Ishikawa (cell line): Measurements from ENCODE around the gene CAMTA1.

Experiments used
- TAF1 ChIP-seq: IDR thresholded peaks from 2 replicates; pipeline ENCODE4 v1.6.1; 2012; ENCODE audit warnings: low read depth, mild to moderate bottlenecking
- TCF12 ChIP-seq: IDR thresholded peaks from 2 replicates; pipeline ENCODE4 v1.6.1; 2012; ENCODE audit warnings: low read depth
- TEAD4 ChIP-seq: IDR thresholded peaks from 2 replicates; pipeline ENCODE4 v1.6.1; 2012
- YY1 ChIP-seq: IDR thresholded peaks from 2 replicates; pipeline ENCODE4 v1.6.1; 2012; ENCODE audit warnings: low read depth
- TF ChIP-seq, protein P1 (sequence below): IDR thresholded peaks from 2 replicates; pipeline ENCODE4 v1.6.1; 2012
- TF ChIP-seq, protein P2 (sequence below): IDR thresholded peaks from 2 replicates; pipeline ENCODE4 v1.6.1; 2012; ENCODE audit warnings: low read depth, mild to moderate bottlenecking

DNA sequence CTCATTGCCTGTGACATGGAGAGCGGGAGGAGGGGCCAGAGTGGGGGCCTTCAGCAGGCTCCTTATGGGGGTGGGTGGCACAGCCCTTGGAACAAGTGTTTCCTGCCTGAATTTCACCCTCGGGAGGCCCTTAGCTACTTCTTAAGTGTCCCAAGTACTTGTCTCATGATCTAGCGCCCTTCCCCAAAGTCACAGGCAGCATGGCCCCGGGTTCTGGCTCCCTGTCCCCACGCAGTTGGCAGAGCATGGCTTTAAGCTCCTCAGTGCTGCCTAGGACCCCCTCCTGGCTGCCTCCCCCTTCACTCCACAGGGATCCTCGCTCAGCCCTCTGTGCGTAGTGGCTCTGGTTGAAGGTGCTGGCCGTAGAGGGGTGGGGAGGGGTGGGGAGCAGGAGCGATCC, 197.2 kb downstream of the CAMTA1 start:
- TF ChIP-seq, protein P1, sequence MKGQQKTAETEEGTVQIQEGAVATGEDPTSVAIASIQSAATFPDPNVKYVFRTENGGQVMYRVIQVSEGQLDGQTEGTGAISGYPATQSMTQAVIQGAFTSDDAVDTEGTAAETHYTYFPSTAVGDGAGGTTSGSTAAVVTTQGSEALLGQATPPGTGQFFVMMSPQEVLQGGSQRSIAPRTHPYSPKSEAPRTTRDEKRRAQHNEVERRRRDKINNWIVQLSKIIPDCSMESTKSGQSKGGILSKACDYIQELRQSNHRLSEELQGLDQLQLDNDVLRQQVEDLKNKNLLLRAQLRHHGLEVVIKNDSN, result no peak
- TF ChIP-seq, protein P2, sequence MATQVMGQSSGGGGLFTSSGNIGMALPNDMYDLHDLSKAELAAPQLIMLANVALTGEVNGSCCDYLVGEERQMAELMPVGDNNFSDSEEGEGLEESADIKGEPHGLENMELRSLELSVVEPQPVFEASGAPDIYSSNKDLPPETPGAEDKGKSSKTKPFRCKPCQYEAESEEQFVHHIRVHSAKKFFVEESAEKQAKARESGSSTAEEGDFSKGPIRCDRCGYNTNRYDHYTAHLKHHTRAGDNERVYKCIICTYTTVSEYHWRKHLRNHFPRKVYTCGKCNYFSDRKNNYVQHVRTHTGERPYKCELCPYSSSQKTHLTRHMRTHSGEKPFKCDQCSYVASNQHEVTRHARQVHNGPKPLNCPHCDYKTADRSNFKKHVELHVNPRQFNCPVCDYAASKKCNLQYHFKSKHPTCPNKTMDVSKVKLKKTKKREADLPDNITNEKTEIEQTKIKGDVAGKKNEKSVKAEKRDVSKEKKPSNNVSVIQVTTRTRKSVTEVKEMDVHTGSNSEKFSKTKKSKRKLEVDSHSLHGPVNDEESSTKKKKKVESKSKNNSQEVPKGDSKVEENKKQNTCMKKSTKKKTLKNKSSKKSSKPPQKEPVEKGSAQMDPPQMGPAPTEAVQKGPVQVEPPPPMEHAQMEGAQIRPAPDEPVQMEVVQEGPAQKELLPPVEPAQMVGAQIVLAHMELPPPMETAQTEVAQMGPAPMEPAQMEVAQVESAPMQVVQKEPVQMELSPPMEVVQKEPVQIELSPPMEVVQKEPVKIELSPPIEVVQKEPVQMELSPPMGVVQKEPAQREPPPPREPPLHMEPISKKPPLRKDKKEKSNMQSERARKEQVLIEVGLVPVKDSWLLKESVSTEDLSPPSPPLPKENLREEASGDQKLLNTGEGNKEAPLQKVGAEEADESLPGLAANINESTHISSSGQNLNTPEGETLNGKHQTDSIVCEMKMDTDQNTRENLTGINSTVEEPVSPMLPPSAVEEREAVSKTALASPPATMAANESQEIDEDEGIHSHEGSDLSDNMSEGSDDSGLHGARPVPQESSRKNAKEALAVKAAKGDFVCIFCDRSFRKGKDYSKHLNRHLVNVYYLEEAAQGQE, result no peak
- TF ChIP-seq TCF12 (no peak), TAF1 (no peak), TEAD4 (no peak), YY1 (no peak)
